Measurements from ENCODE around the gene ATF7.

ATF7 gene

GRCh38 chr12:53502331-53502730 lies 123.9 kb downstream of the ATF7 start:
- Mint-ChIP-seq H3K9me3 (no peaks in the 10 kb centered on the region), H3K27ac (peak overlapping the region; percentile 97 to 99), H3K4me1 (ENCODE audit: low read depth in 2 of 2) (peaks cover 32 to 34% of the 10 kb centered on the region in 2 donors), H3K4me3 (peak overlapping the region in 1 of 2 donors; percentile 90), H3K36me3 (ENCODE audit: insufficient read depth) (peaks cover 36% of the 10 kb centered on the region), H3K27me3 (no peaks in the 10 kb centered on the region)
- ATAC-seq (replicated peaks): no peak
- no peak for DNase-seq

- Mint-ChIP-seq H3K27ac (peak overlapping the region; percentile 97 to 99), H3K4me3 (peak overlapping the region; percentile 90 to 95), H3K27me3 (no peaks in the 10 kb centered on the region), H3K36me3 (ENCODE audit: insufficient read depth) (peaks cover 36% of the 10 kb centered on the region), H3K4me1 (ENCODE audit: low read depth in 2 of 2) (peaks cover 32 to 38% of the 10 kb centered on the region in 2 donors), H3K9me3 (no peaks in the 10 kb centered on the region)
- ATAC-seq (replicated peaks) (no peak), DNase-seq (no peak)
These were observed 124.5 kb downstream of the ATF7 start for GRCh38 chr12:53501615-53502181.

GRCh38 chr12:53500776-53501614 lies 125.2 kb downstream of the ATF7 start, which contains the start of gene TARBP2:
TARBP2 (plus strand) TSS chr12:53501283; CDS start chr12:53501409, 126 bp downstream.
- no peaks in the 10 kb centered on the region for H3K27me3 Mint-ChIP-seq
- no peaks in the 10 kb centered on the region for H3K9me3 Mint-ChIP-seq
- peak; percentile 78 for ATAC-seq (replicated peaks)
- peak within 1 kb of the TSS; percentile 90 to 95 for H3K4me3 Mint-ChIP-seq
- H3K36me3 Mint-ChIP-seq (ENCODE audit: insufficient read depth): peaks cover 36% of the 10 kb centered on the region
- peak within 1 kb of the TSS; percentile 97 to 99 for H3K27ac Mint-ChIP-seq
- peaks cover 35 to 38% of the 10 kb centered on the region in 2 donors for H3K4me1 Mint-ChIP-seq (ENCODE audit: low read depth in 2 of 2)
- peak; percentile 91 to 99 (median 95) for DNase-seq

- DNase-seq: no peak
These were observed 125.9 kb downstream of the ATF7 start for GRCh38 chr12:53500142-53500775.

GRCh38 chr12:53499266-53500141 lies 126.7 kb downstream of the ATF7 start, which contains the start of gene MAP3K12:
MAP3K12 (minus strand) TSS chr12:53499458; CDS start chr12:53487391, 12,067 bp downstream.
- no peaks in the 10 kb centered on the region for H3K27me3 Mint-ChIP-seq
- peak within 1 kb of the TSS; percentile 90 to 95 for H3K4me3 Mint-ChIP-seq
- ATAC-seq (replicated peaks): no peak
- H3K27ac Mint-ChIP-seq: peak within 1 kb of the TSS; percentile 97 to 99
- H3K36me3 Mint-ChIP-seq (ENCODE audit: insufficient read depth): peaks cover 31% of the 10 kb centered on the region
- DNase-seq: peak; percentile 37 to 58 (median 40)
- H3K9me3 Mint-ChIP-seq: no peaks in the 10 kb centered on the region
- peaks cover 31 to 35% of the 10 kb centered on the region in 2 donors for H3K4me1 Mint-ChIP-seq (ENCODE audit: low read depth in 2 of 2)

More at GRCh38 chr12:53500142-53500775, 125.9 kb downstream of the ATF7 start:
- Mint-ChIP-seq H3K4me1 (ENCODE audit: low read depth in 2 of 2) (peaks cover 31 to 38% of the 10 kb centered on the region in 2 donors), H3K27ac (peak overlapping the region; percentile 97 to 99), H3K27me3 (no peaks in the 10 kb centered on the region), H3K36me3 (ENCODE audit: insufficient read depth) (peaks cover 36% of the 10 kb centered on the region), H3K9me3 (no peaks in the 10 kb centered on the region), H3K4me3 (peak overlapping the region; percentile 90 to 95)
- ATAC-seq (replicated peaks): no peak

- H3K4me1 Mint-ChIP-seq (ENCODE audit: low read depth in 2 of 2): peaks cover 38 to 44% of the 10 kb centered on the region in 2 donors
- peaks cover 34% of the 10 kb centered on the region for H3K36me3 Mint-ChIP-seq (ENCODE audit: insufficient read depth)
- peak overlapping the region; percentile 82 to 97 for H3K27ac Mint-ChIP-seq
- H3K4me3 Mint-ChIP-seq: peak overlapping the region; percentile 90 to 95
- no peak for ATAC-seq (replicated peaks)
- H3K27me3 Mint-ChIP-seq: no peaks in the 10 kb centered on the region
- no peaks in the 10 kb centered on the region for H3K9me3 Mint-ChIP-seq
- no peak for DNase-seq
These were observed 127.9 kb downstream of the ATF7 start for GRCh38 chr12:53498235-53498630.

GRCh38 chr12:53497461-53497860 lies 128.7 kb downstream of the ATF7 start:
- H3K4me3 Mint-ChIP-seq: no peak overlapping the region
- H3K9me3 Mint-ChIP-seq: no peaks in the 10 kb centered on the region
- no peaks in the 10 kb centered on the region for H3K27me3 Mint-ChIP-seq

GRCh38 chr12:53496752-53497032 lies 129.5 kb downstream of the ATF7 start:
- Mint-ChIP-seq H3K27ac (no peak overlapping the region), H3K4me3 (no peak overlapping the region), H3K9me3 (no peaks in the 10 kb centered on the region), H3K27me3 (no peaks in the 10 kb centered on the region), H3K36me3 (ENCODE audit: insufficient read depth) (peaks cover 47% of the 10 kb centered on the region), H3K4me1 (ENCODE audit: low read depth in 2 of 2) (peaks cover 43 to 44% of the 10 kb centered on the region in 2 donors)
- DNase-seq (no peak), ATAC-seq (replicated peaks) (no peak)

More at GRCh38 chr12:53497461-53497860, 128.7 kb downstream of the ATF7 start:
- H3K27ac Mint-ChIP-seq: no peak overlapping the region
- peaks cover 41 to 46% of the 10 kb centered on the region in 2 donors for H3K4me1 Mint-ChIP-seq (ENCODE audit: low read depth in 2 of 2)
- DNase-seq: no peak
- no peak for ATAC-seq (replicated peaks)
- H3K36me3 Mint-ChIP-seq (ENCODE audit: insufficient read depth): peaks cover 42% of the 10 kb centered on the region

GRCh38 chr12:53495903-53496751 lies 130.1 kb downstream of the ATF7 start:
- H3K9me3 Mint-ChIP-seq: no peaks in the 10 kb centered on the region
- H3K36me3 Mint-ChIP-seq (ENCODE audit: insufficient read depth): peaks cover 44% of the 10 kb centered on the region
- no peak overlapping the region for H3K4me3 Mint-ChIP-seq
- H3K27me3 Mint-ChIP-seq: no peaks in the 10 kb centered on the region
- no peak overlapping the region for H3K27ac Mint-ChIP-seq
- DNase-seq (no peak), ATAC-seq (replicated peaks) (no peak)
- peaks cover 41 to 43% of the 10 kb centered on the region in 2 donors for H3K4me1 Mint-ChIP-seq (ENCODE audit: low read depth in 2 of 2)

GRCh38 chr12:53493610-53494391 lies 132.4 kb downstream of the ATF7 start:
- no peak for DNase-seq
- ATAC-seq (replicated peaks): no peak
- Mint-ChIP-seq H3K36me3 (ENCODE audit: insufficient read depth) (peaks cover 44% of the 10 kb centered on the region), H3K4me1 (ENCODE audit: low read depth in 2 of 2) (peaks cover 30 to 31% of the 10 kb centered on the region in 2 donors), H3K27ac (peak overlapping the region; percentile 87 to 88), H3K27me3 (no peaks in the 10 kb centered on the region), H3K9me3 (no peaks in the 10 kb centered on the region), H3K4me3 (peak overlapping the region; percentile 86 to 88)

GRCh38 chr12:53492830-53493609 lies 133.2 kb downstream of the ATF7 start:
- Mint-ChIP-seq H3K9me3 (no peaks in the 10 kb centered on the region), H3K27me3 (no peaks in the 10 kb centered on the region), H3K36me3 (ENCODE audit: insufficient read depth) (peaks cover 43% of the 10 kb centered on the region), H3K4me3 (peak overlapping the region; percentile 86 to 88), H3K4me1 (ENCODE audit: low read depth in 2 of 2) (peaks cover 24 to 26% of the 10 kb centered on the region in 2 donors), H3K27ac (peak overlapping the region; percentile 87 to 88)
- DNase-seq (peak; percentile 76 to 84 (median 82)), ATAC-seq (replicated peaks) (peak; percentile 98)
